ENCODE results near the gene VCL. TPM values are rescaled to one million over a fixed set of nuclear protein-coding genes. Genes with fewer than 3 reads are reported as not detected.

The VCL gene
- total RNA-seq, 2 donors from 2014 or later: 346 to 348 TPM

DNA sequence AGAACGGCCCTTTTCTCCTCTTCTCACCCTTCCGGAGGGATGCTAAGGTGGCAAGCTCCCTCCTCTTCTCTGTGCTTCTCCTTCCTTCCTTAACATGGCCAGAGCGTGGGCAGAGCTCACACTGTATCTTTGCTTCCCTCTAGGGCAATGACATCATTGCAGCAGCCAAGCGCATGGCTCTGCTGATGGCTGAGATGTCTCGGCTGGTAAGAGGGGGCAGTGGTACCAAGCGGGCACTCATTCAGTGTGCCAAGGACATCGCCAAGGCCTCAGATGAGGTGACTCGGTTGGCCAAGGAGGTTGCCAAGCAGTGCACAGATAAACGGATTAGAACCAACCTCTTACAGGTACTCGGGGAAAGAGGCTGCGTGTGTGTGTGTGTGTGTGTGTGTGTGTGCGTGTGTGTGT, 116.1 kb downstream of the VCL start:
- H3K27ac ChIP-seq: peak overlapping the region; percentile 59 to 71
- no peaks in the 10 kb centered on the region for H3K9me3 ChIP-seq
- DNase-seq (ENCODE audit: low spot score) (no peak), ATAC-seq (ENCODE audit: insufficient number of reproducible peaks, low FRiP score, low read depth) (no peak)
- peaks cover 58% of the 10 kb centered on the region for H3K36me3 ChIP-seq
- no peak for TF ChIP-seq CTCF (IDR thresholded peaks at IDR 0.05)
- H3K4me3 ChIP-seq: peak overlapping the region; percentile 14
- H3K4me1 ChIP-seq (ENCODE audit: control insufficient read depth in 1 of 2, low read depth in 2 of 2): peaks cover 7 to 37% of the 10 kb centered on the region in 2 donors
- H3K27me3 ChIP-seq (replicated peaks; ENCODE audit: insufficient read depth): no peaks in the 10 kb centered on the region

GRCh38 chr10:74117738-74118137, 119.8 kb downstream of the VCL start:
- Histone ChIP-seq H3K27me3 (replicated peaks; ENCODE audit: insufficient read depth) (no peaks in the 10 kb centered on the region), H3K4me1 (ENCODE audit: control insufficient read depth in 1 of 2, low read depth in 2 of 2) (peaks cover 7 to 34% of the 10 kb centered on the region in 2 donors), H3K27ac (peak overlapping the region in 1 of 2 donors; percentile 13), H3K9me3 (no peaks in the 10 kb centered on the region), H3K36me3 (peaks cover 34% of the 10 kb centered on the region), H3K4me3 (no peak overlapping the region)
- TF ChIP-seq CTCF (IDR thresholded peaks at IDR 0.05): no peak
- DNase-seq (ENCODE audit: low spot score): no peak
- ATAC-seq (ENCODE audit: insufficient number of reproducible peaks, low FRiP score, low read depth): no peak

DNA sequence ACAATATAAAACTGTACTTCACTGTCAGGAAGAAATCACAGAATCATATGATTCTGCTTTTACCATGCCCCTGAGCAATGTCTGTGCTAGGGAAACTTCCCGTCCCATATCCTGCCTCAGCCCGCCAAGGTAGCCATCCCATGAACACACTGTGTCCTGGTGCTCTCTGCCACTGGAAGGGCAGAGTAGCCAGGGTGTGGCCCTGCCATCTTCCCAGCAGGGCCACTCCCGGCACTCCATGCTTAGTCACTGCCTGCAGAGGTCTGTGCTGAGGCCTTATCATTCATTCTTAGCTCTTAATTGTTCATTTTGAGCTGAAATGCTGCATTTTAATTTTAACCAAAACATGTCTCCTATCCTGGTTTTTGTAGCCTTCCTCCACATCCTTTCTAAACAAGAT, 120.9 kb downstream of the VCL start:
- Histone ChIP-seq H3K9me3 (no peaks in the 10 kb centered on the region), H3K4me1 (ENCODE audit: control insufficient read depth in 1 of 2, low read depth in 2 of 2) (peaks cover 2 to 24% of the 10 kb centered on the region in 2 donors), H3K27me3 (replicated peaks; ENCODE audit: insufficient read depth) (no peaks in the 10 kb centered on the region), H3K36me3 (peaks cover 37% of the 10 kb centered on the region), H3K27ac (peak overlapping the region; percentile 3 to 21), H3K4me3 (no peak overlapping the region)
- DNase-seq (ENCODE audit: low spot score): no peak
- no peak for TF ChIP-seq CTCF (IDR thresholded peaks at IDR 0.05)
- ATAC-seq (ENCODE audit: insufficient number of reproducible peaks, low FRiP score, low read depth): no peak

- Histone ChIP-seq H3K27ac (no peak overlapping the region), H3K4me3 (no peak overlapping the region), H3K36me3 (peaks cover 46% of the 10 kb centered on the region), H3K4me1 (ENCODE audit: control insufficient read depth in 1 of 2, low read depth in 2 of 2) (peaks cover 0 to 17% of the 10 kb centered on the region in 2 donors), H3K27me3 (replicated peaks; ENCODE audit: insufficient read depth) (no peaks in the 10 kb centered on the region), H3K9me3 (no peaks in the 10 kb centered on the region)
- DNase-seq (ENCODE audit: low spot score): no peak
- no peak for TF ChIP-seq CTCF (IDR thresholded peaks at IDR 0.05)
- ATAC-seq (ENCODE audit: insufficient number of reproducible peaks, low FRiP score, low read depth): no peak
These were observed 123.0 kb downstream of the VCL start for GRCh38 chr10:74120911-74121310.

- ATAC-seq (ENCODE audit: insufficient number of reproducible peaks, low FRiP score, low read depth): no peak
- Histone ChIP-seq H3K36me3 (peaks cover 47% of the 10 kb centered on the region), H3K4me1 (ENCODE audit: control insufficient read depth in 1 of 2, low read depth in 2 of 2) (peaks cover 0 to 17% of the 10 kb centered on the region in 2 donors), H3K9me3 (no peaks in the 10 kb centered on the region), H3K27ac (peak overlapping the region in 1 of 2 donors; percentile 18), H3K27me3 (replicated peaks; ENCODE audit: insufficient read depth) (no peaks in the 10 kb centered on the region), H3K4me3 (no peak overlapping the region)
- DNase-seq (ENCODE audit: low spot score): no peak
- no peak for TF ChIP-seq CTCF (IDR thresholded peaks at IDR 0.05)
These were observed 123.5 kb downstream of the VCL start for GRCh38 chr10:74121368-74121767.
